Measurements from ENCODE around the gene KRTDAP.

DNA sequence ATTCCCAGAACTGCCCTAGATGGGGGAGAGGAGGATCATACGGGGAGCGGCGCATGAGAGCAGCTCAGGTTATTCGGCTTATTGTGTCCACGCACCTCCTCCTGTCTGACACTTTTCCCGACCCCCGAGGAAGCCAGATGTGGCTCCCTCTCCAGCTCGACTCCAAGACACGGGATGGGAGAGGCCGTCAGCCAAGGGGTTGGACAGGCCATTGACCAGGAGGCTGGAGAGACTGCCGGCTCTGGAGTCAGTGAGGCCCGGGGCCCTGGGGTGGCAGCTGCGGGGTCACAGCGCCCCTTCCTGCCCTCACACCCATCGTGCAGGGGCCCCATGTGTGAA lies 20.3 kb upstream of the KRTDAP start:
- TF ChIP-seq, protein P1, sequence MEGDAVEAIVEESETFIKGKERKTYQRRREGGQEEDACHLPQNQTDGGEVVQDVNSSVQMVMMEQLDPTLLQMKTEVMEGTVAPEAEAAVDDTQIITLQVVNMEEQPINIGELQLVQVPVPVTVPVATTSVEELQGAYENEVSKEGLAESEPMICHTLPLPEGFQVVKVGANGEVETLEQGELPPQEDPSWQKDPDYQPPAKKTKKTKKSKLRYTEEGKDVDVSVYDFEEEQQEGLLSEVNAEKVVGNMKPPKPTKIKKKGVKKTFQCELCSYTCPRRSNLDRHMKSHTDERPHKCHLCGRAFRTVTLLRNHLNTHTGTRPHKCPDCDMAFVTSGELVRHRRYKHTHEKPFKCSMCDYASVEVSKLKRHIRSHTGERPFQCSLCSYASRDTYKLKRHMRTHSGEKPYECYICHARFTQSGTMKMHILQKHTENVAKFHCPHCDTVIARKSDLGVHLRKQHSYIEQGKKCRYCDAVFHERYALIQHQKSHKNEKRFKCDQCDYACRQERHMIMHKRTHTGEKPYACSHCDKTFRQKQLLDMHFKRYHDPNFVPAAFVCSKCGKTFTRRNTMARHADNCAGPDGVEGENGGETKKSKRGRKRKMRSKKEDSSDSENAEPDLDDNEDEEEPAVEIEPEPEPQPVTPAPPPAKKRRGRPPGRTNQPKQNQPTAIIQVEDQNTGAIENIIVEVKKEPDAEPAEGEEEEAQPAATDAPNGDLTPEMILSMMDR (IDR thresholded peaks at IDR 0.05): no peak
- TF ChIP-seq POLR2A (IDR thresholded peaks at IDR 0.05): no peak

Data from breast epithelium (tissue), 3 donors.